K562 (cell line): ENCODE data around the gene PTPRU. TPM values are rescaled to one million over a fixed set of nuclear protein-coding genes. Genes with fewer than 3 reads are reported as not detected.

Experiments used
- ATF3 ChIP-seq, 2 experiments: fragments of 450-650 bp in 1 of 2; sonication (generic) in 1 of 2; formaldehyde crosslinking in 1 of 2; IDR thresholded peaks in 1 of 2; conservative IDR thresholded peaks in 1 of 2; 2 replicates each; pipeline versions ENCODE4 v1.6.1 to v1.8.1; 2016 to 2023; ENCODE audit warnings: mild to moderate bottlenecking in 2 of 2, moderate library complexity in 2 of 2, inconsistent platforms in 1 of 2, missing genetic modification reagents in 1 of 2
- BMI1 ChIP-seq: fragments of 150-350 bp; IDR thresholded peaks from 2 replicates; pipeline ENCODE4 v1.6.1; 2014; ENCODE audit warnings: low read length
- BRD9 ChIP-seq: fragments of 450-650 bp; IDR thresholded peaks from 2 replicates; pipeline ENCODE4 v1.6.1; 2018; ENCODE audit warnings: low read depth; ENCODE audit not compliant: partially characterized antibody
- E2F1 ChIP-seq: sonication (generic); formaldehyde crosslinking; IDR thresholded peaks from 2 replicates; pipeline ENCODE4 v1.8.1; 2023; ENCODE audit warnings: mild to moderate bottlenecking, missing genetic modification reagents, moderate library complexity
- E2F3 ChIP-seq: fragments of 250-450 bp; sonication (Bioruptor Pico); IDR thresholded peaks from 2 replicates; pipeline ENCODE4 v1.4.0; 2020; ENCODE audit warnings: mild to moderate bottlenecking
- ELK3 ChIP-seq: fragments of 450-650 bp; formaldehyde crosslinking; IDR thresholded peaks from 2 replicates; pipeline ENCODE4 v1.4.0; 2020; ENCODE audit warnings: mild to moderate bottlenecking
- FOXK1 ChIP-seq: sonication (generic); formaldehyde crosslinking; IDR thresholded peaks from 2 replicates; pipeline ENCODE4 v1.8.0; 2022; ENCODE audit warnings: missing genetic modification reagents, mild to moderate bottlenecking, borderline replicate concordance
- MAX ChIP-seq: sonication (generic); formaldehyde crosslinking; IDR thresholded peaks from 2 replicates; pipeline ENCODE4 v1.9.0; 2022; ENCODE audit warnings: mild to moderate bottlenecking, missing genetic modification reagents
- MBD1 ChIP-seq: fragments of 250-450 bp; sonication (Bioruptor Pico); IDR thresholded peaks from 2 replicates; pipeline ENCODE4 v1.8.0; 2022; ENCODE audit warnings: inconsistent platforms
- POLR3G ChIP-seq: IDR thresholded peaks from 2 replicates; pipeline ENCODE4 v1.6.1; 2011; ENCODE audit not compliant: insufficient read length, insufficient replicate concordance; ENCODE audit errors: extremely low read depth
- SIN3B ChIP-seq: fragments of 450-650 bp; IDR thresholded peaks from 2 replicates; pipeline ENCODE4 v1.6.1; 2017; ENCODE audit warnings: low read depth, mild to moderate bottlenecking, moderate library complexity
- SMARCC2 ChIP-seq: fragments of 450-650 bp; IDR thresholded peaks from 2 replicates; pipeline ENCODE4 v1.6.1; 2017; ENCODE audit warnings: antibody characterized with exemption, moderate library complexity, mild to moderate bottlenecking, low read depth
- SNRNP70 ChIP-seq: fragments of 200-400 bp; formaldehyde crosslinking; optimal IDR thresholded peaks from 2 replicates; pipeline ENCODE3; 2017; ENCODE audit warnings: low read depth, low read length
- SOX6 ChIP-seq: fragments of 450-650 bp; IDR thresholded peaks from 2 replicates; pipeline ENCODE4 v1.6.1; 2014; ENCODE audit warnings: mild to moderate bottlenecking
- SRF ChIP-seq, 2 experiments: fragments of 250-450, 450-650 bp in 1 of 2; sonication (Bioruptor Pico) in 1 of 2; sonication (generic) in 1 of 2; formaldehyde crosslinking; IDR thresholded peaks; 2 replicates each; pipeline versions ENCODE4 v1.5.0 to v1.5.1; 2020 to 2022; ENCODE audit warnings: mild to moderate bottlenecking in 1 of 2, missing genetic modification reagents in 1 of 2
- ZBTB12 ChIP-seq: fragments of 250-450 bp; sonication (Bioruptor Pico); IDR thresholded peaks from 2 replicates; pipeline ENCODE4 v1.4.0; 2020
- ZFX ChIP-seq: sonication (generic); formaldehyde crosslinking; IDR thresholded peaks from 2 replicates; pipeline ENCODE4 v1.8.0; 2022; ENCODE audit warnings: mild to moderate bottlenecking, missing genetic modification reagents, moderate library complexity
- ZNF282 ChIP-seq: sonication (generic); formaldehyde crosslinking; IDR thresholded peaks from 2 replicates; pipeline ENCODE4 v1.8.1; 2023; ENCODE audit warnings: missing genetic modification reagents
- ZNF764 ChIP-seq: fragments of 250-450 bp; sonication (Bioruptor Pico); IDR thresholded peaks from 2 replicates; pipeline ENCODE4 v1.4.0; 2020; ENCODE audit warnings: low read depth, mild to moderate bottlenecking, moderate library complexity
- ZSCAN32 ChIP-seq: fragments of 450-650 bp; formaldehyde crosslinking; IDR thresholded peaks from 2 replicates; pipeline ENCODE4 v1.4.0; 2020; ENCODE audit warnings: mild to moderate bottlenecking, moderate library complexity
- polyA plus RNA-seq, 8 experiments: library from polyadenylated mRNA; depleted of rRNA in 4 of 8; stranded (reverse) in 5 of 8; unstranded in 3 of 8; fragments of >200 nt; fragmentation: Nextera tagmentation in 2 of 8; fragmentation: Illumina TruSeq in 1 of 8; extraction: Ambion mirVana in 2 of 8; extraction: Trizol in 1 of 8; gene quantifications; 2 replicates each; pipeline versions ENCODE4 v1.2.1 to v1.2.3, GENCODE V29; 2011 to 2014; ENCODE audit warnings: inconsistent platforms in 1 of 8, missing spikeins in 1 of 8
- total RNA-seq, 7 experiments: library from RNA; depleted of rRNA in 6 of 7; stranded (reverse); fragments of >200 nt in 6 of 7; fragmentation: Illumina TruSeq in 2 of 7; extraction: Trizol in 2 of 7; gene quantifications; 2 replicates each; pipeline versions ENCODE4 v1.2.1 to v1.2.3, GENCODE V29; 2011 to 2021; ENCODE audit warnings: low replicate concordance in 1 of 7

The PTPRU gene
- total and polyA plus RNA-seq, 9 of the 15 experiments (the other 6 are each of a cell fraction or from before 2014, with no cell fraction given) = 0.01 to 2.9 (median 1.0) TPM

- TF ChIP-seq E2F1 (CRISPR knock-in tag) (no peak), ZSCAN32 (no peak), FOXK1 (CRISPR knock-in tag) (no peak), SRF (CRISPR knock-in tag; IDR thresholded peaks at IDR 0.05) (no peak), SOX6 (no peak), POLR3G (no peak), BMI1 (no peak), SNRNP70 (no peak), ELK3 (no peak), ZNF764 (CRISPR knock-in tag) (no peak), BRD9 (no peak), SIN3B (no peak), E2F3 (no peak), ZNF282 (no peak), ATF3 (IDR thresholded peaks at IDR 0.05) (no peak), ATF3 (CRISPR knock-in tag; conservative IDR thresholded peaks at IDR 0.05) (no peak), ZFX (peak; percentile 37), ZBTB12 (CRISPR knock-in tag) (no peak), MBD1 (CRISPR knock-in tag) (no peak), MAX (CRISPR knock-in tag) (peak; percentile 50), SMARCC2 (no peak)
Measured at GRCh38 chr1:29237852-29238619, 1.7 kb downstream of the PTPRU start (continued).
